ENCODE data around the gene ALKBH2. TPM values are rescaled to one million over a fixed set of nuclear protein-coding genes. Genes with fewer than 3 reads are reported as not detected.
A peak's percentile ranks its signal among the peaks of the same experiment; 100 is the strongest.

Gene ALKBH2
- total RNA-seq, 2 donors from 2014 or later: 10.5 to 23.3 TPM

GRCh38 chr12:109047081-109047805 is 46.0 kb downstream of the ALKBH2 start:
- Histone ChIP-seq H3K4me3 (ENCODE audit: low read length) (no peak overlapping the region), H3K4me1 (ENCODE audit: control insufficient read depth, insufficient read depth, low read length) (no peaks in the 10 kb centered on the region), H3K27me3 (ENCODE audit: control insufficient read depth, insufficient read depth, low read length, poor library complexity, severe bottlenecking) (peaks cover 18% of the 10 kb centered on the region), H3K9ac (ENCODE audit: extremely low read depth, low read length, poor library complexity, severe bottlenecking) (no peak overlapping the region), H3K9me3 (ENCODE audit: control insufficient read depth, low read length) (no peaks in the 10 kb centered on the region), H3K27ac (ENCODE audit: low read depth, low read length) (no peak overlapping the region), H3K36me3 (ENCODE audit: control insufficient read depth, insufficient read depth, low read length) (no peaks in the 10 kb centered on the region)
- Mint-ChIP-seq H3K27me3 (ENCODE audit: insufficient read depth) (peaks cover 13% of the 10 kb centered on the region), H3K4me3 (no peak overlapping the region), H3K27ac (no peak overlapping the region), H3K36me3 (ENCODE audit: low read depth) (no peaks in the 10 kb centered on the region), H3K9me3 (no peaks in the 10 kb centered on the region), H3K4me1 (peaks cover 3% of the 10 kb centered on the region)
- peak; percentile 41 for DNase-seq
- WGBS, 2 experiments (ENCODE audit: insufficient coverage in 1 of 2, insufficient read length in 1 of 2): 85 to 89% methylated on average over 5 to 8 of the region's 8 CpGs
- no peak for TF ChIP-seq CTCF (conservative IDR thresholded peaks at IDR 0.05)

GRCh38 chr12:109044241-109044640 is 49.0 kb downstream of the ALKBH2 start:
- peaks cover 9% of the 10 kb centered on the region for H3K9me3 ChIP-seq (ENCODE audit: control insufficient read depth, low read length)
- H3K4me3 ChIP-seq (ENCODE audit: low read length): no peak overlapping the region
- no peaks in the 10 kb centered on the region for H3K4me1 Mint-ChIP-seq
- TF ChIP-seq CTCF (conservative IDR thresholded peaks at IDR 0.05): no peak
- H3K27ac Mint-ChIP-seq: no peak overlapping the region
- H3K9ac ChIP-seq (ENCODE audit: extremely low read depth, low read length, poor library complexity, severe bottlenecking): no peak overlapping the region
- H3K27me3 ChIP-seq (ENCODE audit: control insufficient read depth, insufficient read depth, low read length, poor library complexity, severe bottlenecking): peaks cover 28% of the 10 kb centered on the region
- H3K27ac ChIP-seq (ENCODE audit: low read depth, low read length): no peak overlapping the region
- H3K4me3 Mint-ChIP-seq: no peak overlapping the region
- H3K4me1 ChIP-seq (ENCODE audit: control insufficient read depth, insufficient read depth, low read length): no peaks in the 10 kb centered on the region
- H3K9me3 Mint-ChIP-seq: peaks cover 5% of the 10 kb centered on the region
- DNase-seq: peak; percentile 10
- no peaks in the 10 kb centered on the region for H3K36me3 ChIP-seq (ENCODE audit: control insufficient read depth, insufficient read depth, low read length)
- 74 to 88% methylated on average over 3 to 5 of the region's 5 CpGs for WGBS, 2 experiments (ENCODE audit: insufficient coverage in 1 of 2, insufficient read length in 1 of 2)
- H3K36me3 Mint-ChIP-seq (ENCODE audit: low read depth): no peaks in the 10 kb centered on the region
- H3K27me3 Mint-ChIP-seq (ENCODE audit: insufficient read depth): peaks cover 16% of the 10 kb centered on the region

Other genes starting within 250 kb of the ALKBH2 start
- gene SSH1, start 235.9 kb downstream of the ALKBH2 start, total RNA-seq: 10 to 100 TPM; 27.1 to 28.3 TPM
- gene DAO, start 213.4 kb downstream of the ALKBH2 start, total RNA-seq: not detected
- not detected for gene SVOP, start 72.4 kb downstream of the ALKBH2 start, total RNA-seq
- 10 to 100 TPM in 1 of 2 donors, 1 to 10 TPM in 1; 6.3 to 10.8 TPM for gene USP30, start 40.9 kb downstream of the ALKBH2 start, total RNA-seq
- gene UNG, start 4.1 kb upstream of the ALKBH2 start, total RNA-seq: 100 to 1,000 TPM; 104 to 114 TPM
- gene ACACB, start 23.1 kb upstream of the ALKBH2 start, total RNA-seq: 10 to 100 TPM in 1 of 2 donors, 1 to 10 TPM in 1; 6.8 to 12.7 TPM
- gene FOXN4, start 215.8 kb upstream of the ALKBH2 start, total RNA-seq: under 1 TPM; 0.20 to 0.55 TPM

Measured in endodermal cell (in vitro differentiated cells).